ENCODE results near the gene HPGDS. TPM values are rescaled to one million over a fixed set of nuclear protein-coding genes. Genes with fewer than 3 reads are reported as not detected.
"Not testable (repeated sequence)": the region's sequence is repeated elsewhere in the genome, so short reads cannot be mapped to it uniquely, and the experiment has no call there.

HPGDS gene
- total RNA-seq, 4 donors from 2014 or later, result 0.47 to 2.0 (median 1.8) TPM

DNA sequence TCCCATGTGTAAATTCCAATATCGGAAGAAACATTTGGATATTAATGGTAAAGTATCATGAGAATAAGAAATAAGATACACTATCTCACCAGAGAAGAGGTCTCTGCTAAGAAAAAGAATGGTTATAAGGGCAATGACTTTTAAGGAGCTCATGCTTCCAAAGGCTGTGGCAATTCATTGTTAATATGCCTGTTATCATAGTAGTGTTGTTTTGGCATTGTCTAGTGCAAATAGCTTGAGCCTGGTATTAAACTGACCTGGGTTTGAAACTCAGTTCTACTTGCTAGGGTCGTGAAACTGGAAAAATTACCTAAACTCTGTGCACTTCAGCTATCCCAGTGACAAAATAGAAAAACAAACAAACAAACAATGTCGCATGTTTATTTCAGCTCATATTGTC is 8.8 kb downstream of the HPGDS start:
- TF ChIP-seq EP300 (IDR thresholded peaks at IDR 0.05), result no peak
- TF ChIP-seq POLR2AphosphoS5 (IDR thresholded peaks at IDR 0.05), result no peak
- TF ChIP-seq, protein P1, sequence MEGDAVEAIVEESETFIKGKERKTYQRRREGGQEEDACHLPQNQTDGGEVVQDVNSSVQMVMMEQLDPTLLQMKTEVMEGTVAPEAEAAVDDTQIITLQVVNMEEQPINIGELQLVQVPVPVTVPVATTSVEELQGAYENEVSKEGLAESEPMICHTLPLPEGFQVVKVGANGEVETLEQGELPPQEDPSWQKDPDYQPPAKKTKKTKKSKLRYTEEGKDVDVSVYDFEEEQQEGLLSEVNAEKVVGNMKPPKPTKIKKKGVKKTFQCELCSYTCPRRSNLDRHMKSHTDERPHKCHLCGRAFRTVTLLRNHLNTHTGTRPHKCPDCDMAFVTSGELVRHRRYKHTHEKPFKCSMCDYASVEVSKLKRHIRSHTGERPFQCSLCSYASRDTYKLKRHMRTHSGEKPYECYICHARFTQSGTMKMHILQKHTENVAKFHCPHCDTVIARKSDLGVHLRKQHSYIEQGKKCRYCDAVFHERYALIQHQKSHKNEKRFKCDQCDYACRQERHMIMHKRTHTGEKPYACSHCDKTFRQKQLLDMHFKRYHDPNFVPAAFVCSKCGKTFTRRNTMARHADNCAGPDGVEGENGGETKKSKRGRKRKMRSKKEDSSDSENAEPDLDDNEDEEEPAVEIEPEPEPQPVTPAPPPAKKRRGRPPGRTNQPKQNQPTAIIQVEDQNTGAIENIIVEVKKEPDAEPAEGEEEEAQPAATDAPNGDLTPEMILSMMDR (IDR thresholded peaks at IDR 0.05), result no peak
- TF ChIP-seq POLR2A (IDR thresholded peaks at IDR 0.05), result no peak
- Histone ChIP-seq H3K4me1 (peaks cover 0 to 16% (median 0%) of the 10 kb centered on the region in 3 donors), H3K27me3 (no peaks in the 10 kb centered on the region), H3K4me3 (no peak overlapping the region), H3K9me3 (no peaks in the 10 kb centered on the region), H3K36me3 (no peaks in the 10 kb centered on the region), H3K27ac (no peak overlapping the region)
- ATAC-seq, result no peak
- WGBS, 2 donors (ENCODE audit: low coverage in 1 of 2), result 61 to 67% methylated on average over 3 of the region's 3 CpGs

DNA sequence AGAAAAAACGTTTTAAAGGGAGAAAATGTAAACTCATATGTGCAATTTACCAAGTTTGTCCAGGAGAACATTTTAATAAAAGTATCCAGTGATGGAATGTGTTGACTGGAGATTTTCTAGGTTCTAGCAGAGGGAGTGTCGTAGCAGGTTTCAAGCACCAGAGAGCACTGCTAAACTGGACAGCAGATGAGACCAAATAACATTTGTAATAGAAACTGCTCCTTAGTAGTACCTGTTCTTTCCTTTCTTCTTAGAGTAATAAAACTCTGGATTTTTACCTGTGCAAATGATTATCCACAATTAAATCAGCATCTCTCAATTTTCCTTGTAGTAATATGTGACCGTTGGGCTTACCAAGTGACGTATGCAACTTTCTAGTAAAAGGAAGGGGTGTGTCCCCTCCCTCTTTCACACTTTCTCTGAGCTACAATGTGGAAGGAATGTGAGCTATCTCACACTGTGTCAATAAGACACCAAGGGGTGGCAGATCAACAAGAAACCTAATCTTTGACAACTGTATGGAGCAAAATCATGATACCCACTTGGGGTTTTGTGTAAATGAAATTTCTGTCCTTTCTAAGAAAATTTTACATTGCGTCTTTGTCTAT is 9.5 kb downstream of the HPGDS start:
- H3K9me3 ChIP-seq, result no peaks in the 10 kb centered on the region
- no peak overlapping the region for H3K27ac ChIP-seq
- 50 to 54% methylated on average over 5 of the region's 5 CpGs for WGBS, 2 donors (ENCODE audit: low coverage in 1 of 2)
- TF ChIP-seq POLR2AphosphoS5 (IDR thresholded peaks at IDR 0.05) (no peak), POLR2A (IDR thresholded peaks at IDR 0.05) (no peak), EP300 (IDR thresholded peaks at IDR 0.05) (no peak)
- TF ChIP-seq, protein P1 (IDR thresholded peaks at IDR 0.05), result no peak
- H3K4me1 ChIP-seq, result peaks cover 0 to 16% (median 0%) of the 10 kb centered on the region in 3 donors
- H3K36me3 ChIP-seq, result no peaks in the 10 kb centered on the region
- no peak overlapping the region for H3K4me3 ChIP-seq
- no peaks in the 10 kb centered on the region for H3K27me3 ChIP-seq
- no peak for ATAC-seq

DNA sequence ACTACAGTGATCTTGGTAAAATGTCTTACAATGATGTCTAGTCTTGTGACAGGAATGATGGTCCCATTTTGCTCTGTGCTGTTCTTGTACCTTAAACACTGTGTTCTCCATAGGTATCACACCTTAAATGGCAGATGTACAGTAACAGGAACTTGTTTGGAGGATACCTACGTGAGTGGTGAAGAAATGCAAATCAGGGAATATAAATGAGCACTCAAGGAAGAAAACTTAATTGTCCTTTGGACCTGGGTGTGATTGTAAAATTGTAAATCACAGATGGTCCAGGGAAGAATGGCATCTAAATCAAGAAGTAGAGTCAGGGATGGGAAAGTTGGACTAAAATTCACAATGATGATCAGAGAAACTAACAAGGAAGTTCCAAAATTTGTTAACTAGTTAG is 12.7 kb downstream of the HPGDS start:
- TF ChIP-seq POLR2A (IDR thresholded peaks at IDR 0.05) (no peak), POLR2AphosphoS5 (IDR thresholded peaks at IDR 0.05) (no peak), EP300 (IDR thresholded peaks at IDR 0.05) (no peak)
- TF ChIP-seq, protein P1 (IDR thresholded peaks at IDR 0.05), result no peak
- H3K27ac ChIP-seq, result no peak overlapping the region
- peaks cover 0 to 14% (median 0%) of the 10 kb centered on the region in 3 donors for H3K4me1 ChIP-seq
- H3K27me3 ChIP-seq, result no peaks in the 10 kb centered on the region
- H3K4me3 ChIP-seq, result no peak overlapping the region
- WGBS, 2 donors (ENCODE audit: low coverage in 1 of 2), result 58 to 71% methylated on average over 1 of the region's 1 CpG
- peaks cover 0 to 24% (median 0%) of the 10 kb centered on the region in 3 donors for H3K9me3 ChIP-seq
- H3K36me3 ChIP-seq, result no peaks in the 10 kb centered on the region
- ATAC-seq, result no peak

DNA sequence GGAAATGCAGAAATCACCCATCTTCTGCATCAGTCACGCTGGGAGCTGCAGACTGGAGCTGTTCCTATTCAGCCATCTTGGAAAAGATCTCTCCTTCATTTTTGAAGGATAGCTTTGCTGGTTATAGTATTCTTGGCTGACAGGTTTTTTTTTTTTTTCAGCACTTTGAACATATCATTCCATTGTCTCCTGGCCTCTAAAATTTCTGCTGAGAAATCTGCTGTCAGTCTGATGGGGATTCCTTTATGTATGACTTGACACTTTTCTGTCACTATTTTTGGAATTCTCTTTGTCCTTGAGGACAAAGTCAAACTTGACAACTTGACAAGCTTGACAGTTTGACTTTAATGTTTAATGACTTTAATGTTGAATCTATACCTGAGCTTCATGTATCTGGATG is 16.8 kb downstream of the HPGDS start:
- Histone ChIP-seq H3K27me3 (no peaks in the 10 kb centered on the region), H3K27ac (no peak overlapping the region), H3K9me3 (peaks cover 0 to 40% (median 0%) of the 10 kb centered on the region in 3 donors), H3K4me1 (no peaks in the 10 kb centered on the region), H3K4me3 (no peak overlapping the region), H3K36me3 (no peaks in the 10 kb centered on the region)
- no peak for ATAC-seq
- no peak for TF ChIP-seq POLR2A (IDR thresholded peaks at IDR 0.05)
- TF ChIP-seq POLR2AphosphoS5 (IDR thresholded peaks at IDR 0.05), result no peak
- TF ChIP-seq EP300 (IDR thresholded peaks at IDR 0.05), result no peak
- TF ChIP-seq, protein P1 (IDR thresholded peaks at IDR 0.05), result no peak
- 100% methylated on average over 1 of the region's 1 CpG; no CpG with 5 or more reads in 1 of the 2 donors for WGBS, 2 donors (ENCODE audit: low coverage in 1 of 2)

DNA sequence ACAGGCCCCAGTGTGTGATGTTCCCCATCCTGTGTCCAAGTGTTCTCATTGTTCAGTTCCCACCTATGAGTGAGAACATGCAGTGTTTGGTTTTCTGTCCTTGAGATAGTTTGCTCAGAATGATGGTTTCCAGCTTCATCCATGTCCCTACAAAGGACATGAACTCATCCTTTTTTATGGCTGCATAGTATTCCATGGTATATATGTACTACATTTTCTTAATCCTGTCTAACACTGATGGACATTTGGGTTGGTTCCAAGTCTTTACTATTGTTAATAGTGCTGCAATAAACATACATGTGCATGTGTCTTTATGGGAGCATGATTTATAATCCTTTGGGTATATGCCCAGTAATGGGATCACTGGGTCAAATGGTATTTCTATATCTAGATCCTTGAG is 22.7 kb downstream of the HPGDS start:
- ATAC-seq, H3K4me1 ChIP-seq, H3K4me3 ChIP-seq, H3K27me3 ChIP-seq, H3K36me3 ChIP-seq, H3K27ac ChIP-seq: not testable (repeated sequence)
- peaks cover 0 to 18% (median 0%) of the 10 kb centered on the region in 3 donors for H3K9me3 ChIP-seq
